RWPE1 (cell line): ENCODE data around the gene PPA2.

Experiments used
- CTCF ChIA-PET: fragments of 350-600 bp; sonication (Branson Sonifier 250); formaldehyde crosslinking; extraction: SDS; loops from one replicate; lab custom pipeline; 2021; lab: Yijun Ruan, JAX
- POLR2A ChIA-PET: fragments of 400-600 bp; formaldehyde crosslinking; extraction: SDS; loops from one replicate; lab custom pipeline; 2020; ENCODE audit warnings: antibody characterized with exemption; ENCODE audit not compliant: low non-redundant PET; lab: Yijun Ruan, JAX
- DNase-seq: peaks from one replicate; pipeline ENCODE4 v3.0.0; 2012; ENCODE audit warnings: low spot score
- H3K27ac ChIP-seq: fragments of 450-650 bp; 2 replicates; pipeline ENCODE4 v1.5.1; 2017
- TF ChIP-seq, protein P1 (sequence below): fragments of 450-650 bp; conservative IDR thresholded peaks from 2 replicates; pipeline ENCODE4 v1.5.1; 2017; ENCODE audit warnings: low read depth, mild to moderate bottlenecking

The PPA2 gene

DNA sequence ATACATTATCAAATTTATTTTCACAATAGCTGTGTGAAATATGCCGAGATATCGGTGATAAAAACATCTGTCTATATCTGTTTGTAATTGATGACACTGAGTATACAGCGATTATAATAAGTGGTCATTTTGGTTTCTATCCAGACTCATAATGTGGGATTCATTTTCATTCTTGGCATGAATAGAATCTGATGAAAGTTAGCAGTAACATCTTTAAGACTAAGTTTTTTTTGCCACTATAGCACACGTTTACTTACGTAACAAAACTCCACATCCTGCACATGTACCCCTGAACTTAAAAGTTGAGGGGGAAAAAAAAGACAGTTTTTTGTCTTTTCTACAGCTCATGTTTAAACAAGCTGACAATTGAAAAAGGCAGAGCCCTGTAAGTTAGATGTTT lies 86.4 kb downstream of the PPA2 start:
- ChIA-PET POLR2A (no interaction called here), CTCF (no interaction called here)
- TF ChIP-seq, protein P1, sequence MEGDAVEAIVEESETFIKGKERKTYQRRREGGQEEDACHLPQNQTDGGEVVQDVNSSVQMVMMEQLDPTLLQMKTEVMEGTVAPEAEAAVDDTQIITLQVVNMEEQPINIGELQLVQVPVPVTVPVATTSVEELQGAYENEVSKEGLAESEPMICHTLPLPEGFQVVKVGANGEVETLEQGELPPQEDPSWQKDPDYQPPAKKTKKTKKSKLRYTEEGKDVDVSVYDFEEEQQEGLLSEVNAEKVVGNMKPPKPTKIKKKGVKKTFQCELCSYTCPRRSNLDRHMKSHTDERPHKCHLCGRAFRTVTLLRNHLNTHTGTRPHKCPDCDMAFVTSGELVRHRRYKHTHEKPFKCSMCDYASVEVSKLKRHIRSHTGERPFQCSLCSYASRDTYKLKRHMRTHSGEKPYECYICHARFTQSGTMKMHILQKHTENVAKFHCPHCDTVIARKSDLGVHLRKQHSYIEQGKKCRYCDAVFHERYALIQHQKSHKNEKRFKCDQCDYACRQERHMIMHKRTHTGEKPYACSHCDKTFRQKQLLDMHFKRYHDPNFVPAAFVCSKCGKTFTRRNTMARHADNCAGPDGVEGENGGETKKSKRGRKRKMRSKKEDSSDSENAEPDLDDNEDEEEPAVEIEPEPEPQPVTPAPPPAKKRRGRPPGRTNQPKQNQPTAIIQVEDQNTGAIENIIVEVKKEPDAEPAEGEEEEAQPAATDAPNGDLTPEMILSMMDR: no peak
- H3K27ac ChIP-seq: no peak overlapping the region
- DNase-seq: no peak

DNA sequence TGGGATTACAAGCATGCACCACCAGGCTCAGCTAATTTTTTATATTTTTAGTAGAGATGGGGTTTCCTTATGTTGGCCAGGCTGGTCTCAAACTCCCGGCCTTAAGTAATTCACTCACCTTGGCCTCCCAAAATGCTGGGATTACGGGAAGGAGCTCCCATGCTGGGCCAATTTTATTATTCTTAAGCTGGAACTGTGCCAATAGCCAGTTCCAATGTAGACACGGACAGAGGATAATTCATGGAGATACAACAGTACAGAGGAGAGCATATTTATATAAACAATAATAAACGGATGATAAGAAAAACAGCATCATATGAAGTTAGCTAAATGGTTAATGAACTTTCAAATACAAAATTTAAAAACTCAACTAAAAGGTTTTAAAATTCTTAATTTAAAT lies 87.8 kb downstream of the PPA2 start:
- DNase-seq: no peak

DNA sequence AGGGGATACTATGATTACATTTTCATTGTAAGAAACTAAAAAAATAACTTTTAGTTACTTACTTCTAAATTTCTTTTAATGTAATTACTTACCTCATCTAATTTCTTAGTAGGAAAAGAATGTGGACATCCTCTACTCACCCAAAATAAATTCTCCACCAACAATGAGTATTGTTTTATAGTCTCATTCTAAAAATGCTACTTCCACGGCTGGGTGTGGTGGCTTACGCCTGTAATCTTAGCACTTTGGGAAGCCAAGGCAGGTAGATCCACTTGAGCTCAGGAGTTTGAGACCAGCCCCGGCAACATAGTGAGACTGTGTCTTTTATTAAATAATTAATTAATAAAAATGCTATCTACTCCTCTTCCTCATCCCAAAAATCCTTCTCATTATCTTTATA lies 99.8 kb downstream of the PPA2 start:
- CTCF ChIA-PET: no interaction called here
- POLR2A ChIA-PET: no interaction called here

More for the DNA sequence above, 87.8 kb downstream of the PPA2 start:
- CTCF ChIA-PET: no interaction called here
- TF ChIP-seq, protein P1: no peak
- H3K27ac ChIP-seq: no peak overlapping the region
- POLR2A ChIA-PET: no interaction called here

DNA sequence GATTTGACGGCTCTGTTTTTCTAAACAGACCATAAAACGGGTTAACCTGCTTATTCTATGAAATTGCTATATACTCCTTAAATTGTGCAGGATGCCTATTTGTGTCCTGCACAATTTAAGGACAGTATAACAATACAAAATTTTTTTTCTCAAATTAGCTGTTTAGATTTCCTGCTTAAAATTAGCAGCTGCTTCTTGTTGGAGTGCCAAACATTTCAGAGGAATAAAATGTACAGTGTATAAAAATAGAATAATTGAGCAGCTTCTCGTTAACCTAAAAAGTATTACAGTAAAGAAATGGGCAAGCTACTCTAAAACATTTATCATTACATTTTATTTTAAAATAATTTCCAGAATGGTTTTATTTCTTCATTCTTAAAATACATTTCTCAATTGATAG lies 100.5 kb downstream of the PPA2 start:
- no peak overlapping the region for H3K27ac ChIP-seq
- TF ChIP-seq, protein P1: no peak
- DNase-seq: no peak
- ChIA-PET POLR2A (no interaction called here), CTCF (no interaction called here)

More for the DNA sequence above, 99.8 kb downstream of the PPA2 start:
- TF ChIP-seq, protein P1: no peak
- H3K27ac ChIP-seq: no peak overlapping the region
- DNase-seq: no peak

DNA sequence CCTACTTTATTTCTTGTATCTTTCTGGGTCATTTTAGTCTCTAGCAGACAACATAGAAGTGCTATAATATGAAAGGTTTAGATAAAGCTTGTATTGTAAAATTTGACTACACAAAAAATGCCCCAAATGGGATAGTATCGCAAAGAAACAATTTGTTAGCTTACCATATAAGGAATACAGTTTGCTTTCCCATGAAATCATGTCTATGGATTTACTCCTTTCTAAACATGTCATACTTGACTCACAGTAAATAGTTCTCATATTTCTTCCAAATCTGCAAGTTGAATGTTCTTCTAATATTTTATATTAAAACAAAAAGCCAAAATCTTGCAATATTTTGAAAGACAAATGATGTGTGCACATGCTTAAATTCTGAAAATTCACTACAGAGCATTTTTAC lies 103.9 kb downstream of the PPA2 start:
- H3K27ac ChIP-seq: no peak overlapping the region
- TF ChIP-seq, protein P1: no peak
- ChIA-PET POLR2A (no interaction called here), CTCF (interaction anchor here (0.5 to 0.6 kb wide), 2 partner anchors 92 to 232 kb away, joined by 4 read pairs; no protein-coding TSS in a partner anchor)
- DNase-seq: no peak

DNA sequence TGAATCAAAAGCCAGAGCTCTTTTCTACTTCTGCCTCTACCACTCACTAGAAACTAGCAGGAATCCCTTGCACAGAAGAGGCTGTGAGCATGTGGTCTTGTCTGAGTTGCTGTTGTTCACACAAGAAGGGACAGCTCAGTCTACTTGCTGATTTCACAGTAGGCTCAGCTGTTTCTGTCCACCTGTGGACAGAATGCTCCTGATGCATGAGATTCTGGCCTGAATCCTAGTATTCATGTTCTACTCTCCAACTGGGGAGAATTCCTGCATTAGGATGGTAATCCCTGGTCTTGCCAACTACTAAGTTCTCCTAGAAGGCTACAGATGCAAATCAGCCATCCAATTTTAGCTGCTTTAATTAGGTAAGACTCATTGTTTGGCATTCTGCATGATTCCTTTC lies 112.8 kb downstream of the PPA2 start:
- CTCF ChIA-PET: interaction anchor here (0.6 kb wide), 1 partner anchor 135 kb away, joined by 6 read pairs; no protein-coding TSS in a partner anchor
- POLR2A ChIA-PET: no interaction called here
- TF ChIP-seq, protein P1: no peak
- no peak for DNase-seq
- no peak overlapping the region for H3K27ac ChIP-seq
